GM12875 (cell line): Measurements from ENCODE around the gene HIP1.
"Not testable (repeated sequence)": the region's sequence is repeated elsewhere in the genome, so short reads cannot be mapped to it uniquely, and the experiment has no call there.

Experiments used
- H3K4me3 ChIP-seq: one replicate; pipeline ENCODE4 v1.5.1; 2011; ENCODE audit warnings: low read depth, low read length, control low read depth
- CTCF ChIP-seq: IDR thresholded peaks from 2 replicates; pipeline ENCODE4 v1.5.1; 2011; ENCODE audit warnings: low read depth, mild to moderate bottlenecking, control low read depth, inconsistent platforms, low read length, moderate library complexity, borderline replicate concordance; ENCODE audit not compliant: insufficient read depth

HIP1 gene

DNA sequence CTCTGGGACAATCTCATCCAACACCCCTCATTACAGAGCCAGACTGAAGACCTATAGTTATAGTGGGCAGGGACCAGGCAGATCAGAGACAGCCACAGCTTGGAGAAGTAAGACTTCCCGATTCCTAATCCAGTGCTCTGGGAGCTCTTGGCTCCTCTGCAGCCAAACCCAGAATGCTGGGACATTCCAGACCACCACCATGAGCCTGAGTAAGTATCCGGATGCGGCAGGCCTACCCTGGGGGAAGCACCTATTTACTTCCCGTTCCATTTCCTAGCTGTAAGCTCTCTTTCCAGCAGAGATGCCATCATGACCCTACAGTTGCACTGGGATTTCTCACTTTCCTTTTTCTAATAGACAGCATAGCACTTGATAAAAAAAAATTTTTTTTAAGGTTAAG lies 16.4 kb downstream of the HIP1 start:
- no peak for TF ChIP-seq CTCF
- H3K4me3 ChIP-seq = no peak overlapping the region

GRCh38 chr7:75721922-75722321 lies 16.8 kb downstream of the HIP1 start:
- H3K4me3 ChIP-seq = not testable (repeated sequence)

DNA sequence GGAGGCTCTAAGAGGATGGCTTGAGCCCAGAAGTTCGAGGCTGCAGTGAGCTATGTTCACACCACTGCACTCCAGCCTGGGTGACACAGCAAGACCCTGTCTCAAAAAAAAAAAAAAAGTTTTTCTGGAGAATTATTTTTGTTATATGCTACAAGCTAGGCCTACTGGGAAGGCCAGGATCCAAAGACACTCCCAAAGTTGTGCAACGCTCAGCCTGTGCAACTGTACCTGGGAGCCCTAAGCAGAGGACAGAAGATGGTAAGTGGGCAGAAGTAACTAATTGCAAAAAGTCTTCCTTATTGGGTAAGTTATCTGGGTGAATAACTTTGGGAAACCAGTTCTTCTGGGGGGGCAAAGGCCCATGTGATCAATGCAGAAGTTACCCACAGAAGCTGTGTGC lies 17.3 kb downstream of the HIP1 start:
- no peak overlapping the region for H3K4me3 ChIP-seq

DNA sequence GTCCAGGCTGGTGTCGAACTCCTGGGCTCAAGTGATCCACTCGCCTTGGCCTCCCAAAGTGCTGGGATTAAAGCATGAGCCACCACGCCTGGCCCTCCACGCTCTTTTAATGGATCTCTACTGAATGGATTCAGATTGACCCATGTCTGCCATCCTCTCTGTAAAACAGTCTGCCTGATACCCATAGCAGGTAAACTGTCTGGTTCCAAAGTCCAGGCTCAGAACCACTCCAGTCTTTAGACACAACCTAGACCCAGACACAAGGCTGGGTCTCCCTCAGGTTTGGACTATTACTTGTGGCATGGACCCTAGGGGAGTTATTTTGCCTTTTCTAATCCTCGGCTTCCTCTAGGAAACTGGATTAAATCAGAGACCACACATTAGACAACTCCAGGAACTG lies 19.1 kb downstream of the HIP1 start:
- no peak overlapping the region for H3K4me3 ChIP-seq
- TF ChIP-seq CTCF = no peak

More for the DNA sequence above, 17.3 kb downstream of the HIP1 start:
- TF ChIP-seq CTCF = no peak

DNA sequence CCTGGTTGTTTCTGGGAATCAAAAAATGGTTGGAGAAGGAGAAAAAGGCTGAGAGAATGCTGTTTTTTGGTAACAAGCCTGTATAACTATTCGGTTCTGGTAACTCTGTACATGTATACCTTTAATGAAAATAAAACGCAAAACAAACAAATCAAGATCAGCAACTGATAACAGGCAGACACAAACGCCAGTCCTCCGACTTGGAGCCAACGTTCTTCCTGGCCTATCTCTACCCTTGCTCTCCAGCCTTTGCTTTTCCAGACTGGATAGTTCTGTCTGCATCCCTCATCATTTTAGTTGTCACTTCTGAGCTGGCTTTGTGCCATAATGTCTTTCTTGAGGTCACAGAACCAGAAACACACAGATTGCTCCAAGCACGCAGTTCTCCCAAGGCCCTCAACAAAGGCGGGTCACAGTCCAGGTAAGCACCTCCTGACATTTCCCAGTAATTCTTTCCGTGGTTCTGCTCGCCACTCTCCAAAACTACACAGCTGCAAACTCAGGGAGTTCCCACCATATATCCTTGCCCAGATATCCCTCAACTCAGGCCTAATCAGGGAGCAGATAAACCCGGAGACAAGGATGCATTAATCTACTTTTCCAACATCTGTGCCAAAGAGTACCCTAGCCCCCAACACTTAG lies 20.2 kb downstream of the HIP1 start:
- TF ChIP-seq CTCF = no peak
- H3K4me3 ChIP-seq = no peak overlapping the region

DNA sequence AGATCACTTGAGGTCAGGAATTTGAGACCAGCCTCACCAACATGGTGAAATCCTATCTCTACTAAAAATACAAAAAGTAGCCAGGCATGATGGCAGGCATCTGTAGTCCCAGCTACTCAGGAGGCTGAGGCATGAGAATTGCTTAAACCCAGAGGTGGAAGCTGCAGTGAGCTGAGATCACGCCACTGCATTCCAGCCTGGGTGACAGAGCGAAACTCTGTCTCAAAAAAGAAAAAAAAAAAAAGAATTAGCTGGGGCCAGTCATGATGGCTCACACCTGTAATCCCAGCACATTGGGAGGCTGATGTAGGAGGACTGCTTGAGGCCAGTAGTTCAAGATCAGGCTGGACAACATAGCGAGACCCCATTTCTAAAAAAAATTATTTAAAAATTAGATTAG lies 21.0 kb downstream of the HIP1 start:
- not testable (repeated sequence) for H3K4me3 ChIP-seq

GRCh38 chr7:75716992-75717626 lies 21.6 kb downstream of the HIP1 start:
- no peak overlapping the region for H3K4me3 ChIP-seq
- TF ChIP-seq CTCF = no peak

DNA sequence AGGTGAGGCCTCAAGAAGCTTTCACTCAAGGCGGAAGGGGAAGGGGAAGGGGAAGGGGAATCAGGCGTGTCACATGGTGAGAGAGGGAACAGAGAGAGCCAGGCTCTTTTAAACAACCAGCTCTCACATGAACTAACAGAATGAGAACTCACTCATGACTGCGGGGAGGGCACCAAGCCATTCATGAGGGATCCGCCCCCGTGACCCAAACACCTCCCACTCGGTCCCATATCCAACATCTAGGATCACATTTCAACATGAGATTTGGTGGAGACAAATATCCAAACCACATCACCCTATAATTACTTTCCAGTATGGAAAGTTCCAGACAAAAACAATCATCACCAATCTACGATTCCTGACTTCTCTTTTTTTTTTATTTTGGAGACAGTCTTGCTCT lies 22.9 kb downstream of the HIP1 start:
- H3K4me3 ChIP-seq = no peak overlapping the region
- no peak for TF ChIP-seq CTCF
